CD14-positive monocyte (primary cell): ENCODE measurements around the gene CDH4. TPM values are rescaled to one million over a fixed set of nuclear protein-coding genes. Genes with fewer than 3 reads are reported as not detected.

Source experiments
- DNase-seq, 3 donors: peaks; one replicate each; pipeline ENCODE4 v3.0.0-alpha.2; 2011 to 2022
- H2AFZ ChIP-seq: 2 replicates; pipeline ENCODE4 v1.6.0; 2012; ENCODE audit warnings: mild to moderate bottlenecking, low read depth, low read length, inconsistent platforms; ENCODE audit not compliant: insufficient read depth, poor library complexity, severe bottlenecking
- H3K27ac ChIP-seq, 2 donors: 1 replicate in 1 of 2; 2 replicates in 1 of 2; pipeline ENCODE4 v1.5.1; 2012 to 2013; ENCODE audit warnings: low read length in 2 of 2, control low read depth in 1 of 2, inconsistent platforms in 1 of 2, low read depth in 1 of 2, mild to moderate bottlenecking in 1 of 2
- H3K27me3 ChIP-seq, 2 donors: one replicate each; pipeline versions ENCODE4 v1.6.0 to v1.6.1; 2011 to 2013; ENCODE audit warnings: low read length in 2 of 2; ENCODE audit not compliant: control insufficient read depth in 2 of 2, insufficient read depth in 2 of 2
- H3K36me3 ChIP-seq, 2 donors: replicated peaks in 1 of 2; 1 replicate in 1 of 2; 2 replicates in 1 of 2; pipeline versions ENCODE4 v1.5.1 to v1.6.1; 2012 to 2013; ENCODE audit warnings: low read length in 2 of 2, control low read depth in 1 of 2, inconsistent platforms in 1 of 2, mild to moderate bottlenecking in 1 of 2; ENCODE audit not compliant: insufficient read depth in 2 of 2, control insufficient read depth in 1 of 2
- H3K4me1 ChIP-seq, 2 donors: 1 replicate in 1 of 2; 2 replicates in 1 of 2; pipeline versions ENCODE4 v1.5.1 to v1.6.1; 2012 to 2013; ENCODE audit warnings: low read length in 2 of 2, control low read depth in 1 of 2, inconsistent platforms in 1 of 2, mild to moderate bottlenecking in 1 of 2, moderate library complexity in 1 of 2; ENCODE audit not compliant: insufficient read depth in 2 of 2, control insufficient read depth in 1 of 2
- H3K4me2 ChIP-seq: replicated peaks from 2 replicates; pipeline ENCODE3; 2012; ENCODE audit warnings: low read length, moderate library complexity, mild to moderate bottlenecking; ENCODE audit not compliant: poor library complexity, severe bottlenecking; ENCODE audit errors: extremely low read depth
- H3K4me3 ChIP-seq, 3 experiments: fragments of 200-600 bp in 1 of 3; sonication (generic) in 1 of 3; replicated peaks in 1 of 3; 1 replicate in 2 of 3; 2 replicates in 1 of 3; pipeline ENCODE4 v1.5.1; 2011 to 2013; ENCODE audit warnings: low read length in 3 of 3, mild to moderate bottlenecking in 3 of 3, control low read depth in 2 of 3, low read depth in 2 of 3, inconsistent platforms in 1 of 3, moderate library complexity in 1 of 3
- H3K79me2 ChIP-seq: 2 replicates; pipeline ENCODE4 v1.6.0; 2012; ENCODE audit warnings: mild to moderate bottlenecking, control low read depth, inconsistent platforms, low read length, moderate library complexity; ENCODE audit not compliant: insufficient read depth
- H3K9ac ChIP-seq: 2 replicates; pipeline ENCODE4 v1.6.0; 2017; ENCODE audit warnings: low read length, mild to moderate bottlenecking; ENCODE audit not compliant: insufficient read depth, poor library complexity, severe bottlenecking
- H3K9me3 ChIP-seq, 2 donors: replicated peaks in 1 of 2; 1 replicate in 1 of 2; 2 replicates in 1 of 2; pipeline versions ENCODE4 v1.5.1 to v1.6.1; 2012 to 2013; ENCODE audit warnings: low read length in 2 of 2, control low read depth in 1 of 2; ENCODE audit not compliant: control insufficient read depth in 1 of 2, insufficient read depth in 1 of 2
- H4K20me1 ChIP-seq: 2 replicates; pipeline ENCODE4 v1.6.0; 2012; ENCODE audit warnings: mild to moderate bottlenecking, low read length, control low read depth, moderate library complexity; ENCODE audit not compliant: insufficient read depth
- H3K27ac Mint-ChIP-seq, 7 donors: one replicate each; pipeline ENCODE4 v1.8.0; 2020; ENCODE audit warnings: mild to moderate bottlenecking in 7 of 7, mixed read lengths in 7 of 7, moderate library complexity in 6 of 7, inconsistent platforms in 2 of 7
- H3K27me3 Mint-ChIP-seq, 3 donors: one replicate each; pipeline ENCODE4 v1.8.0; 2021 to 2022; ENCODE audit warnings: low read depth in 3 of 3, mild to moderate bottlenecking in 3 of 3, mixed read lengths in 3 of 3, moderate library complexity in 3 of 3, inconsistent platforms in 1 of 3
- H3K36me3 Mint-ChIP-seq, 2 donors: one replicate each; pipeline ENCODE4 v1.8.0; 2020; ENCODE audit warnings: mixed read lengths in 2 of 2, inconsistent platforms in 1 of 2, mild to moderate bottlenecking in 1 of 2
- H3K4me1 Mint-ChIP-seq: one replicate; pipeline ENCODE4 v1.8.0; 2020; ENCODE audit warnings: mild to moderate bottlenecking, mixed read lengths
- H3K4me3 Mint-ChIP-seq, 2 donors: one replicate each; pipeline ENCODE4 v1.8.0; 2020; ENCODE audit warnings: mild to moderate bottlenecking in 2 of 2, mixed read lengths in 2 of 2, moderate library complexity in 1 of 2
- H3K9me3 Mint-ChIP-seq, 7 donors: one replicate each; pipeline ENCODE4 v1.8.0; 2020 to 2022; ENCODE audit warnings: mixed read lengths in 7 of 7, mild to moderate bottlenecking in 6 of 7, moderate library complexity in 6 of 7, inconsistent platforms in 2 of 7
- WGBS: methylation state at CpG from one replicate; pipeline ENCODE4 v1.1.5; 2013; ENCODE audit warnings: missing lambda C conversion rate; ENCODE audit not compliant: insufficient coverage; 5-methylcytosine and 5-hydroxymethylcytosine counted together
- intact Hi-C, 2 donors: fragments of 100-400 bp; cut with micrococcal nuclease; formaldehyde crosslinking; loops; one replicate each; pipeline versions ENCODE4 v1.15.0 to v1.15.1; 2023
- polyA plus RNA-seq, 3 donors: library from polyadenylated mRNA; depleted of rRNA in 1 of 3; unstranded in 2 of 3; stranded (reverse) in 1 of 3; fragments of 300-500 nt in 2 of 3; fragments of >200 nt in 1 of 3; fragmentation: Illumina TruSeq in 2 of 3; gene quantifications; 1 replicate in 2 of 3; 2 replicates in 1 of 3; pipeline ENCODE4 v1.2.3, GENCODE V29; 2012 to 2021
- TF ChIP-seq, protein P1 (sequence below): fragments of 200-600 bp; IDR thresholded peaks from one replicate; pipeline ENCODE4 v1.8.0; 2022; ENCODE audit warnings: antibody characterized with exemption, mild to moderate bottlenecking

CDH4 gene
- polyA plus RNA-seq, 3 donors, result not detected

DNA sequence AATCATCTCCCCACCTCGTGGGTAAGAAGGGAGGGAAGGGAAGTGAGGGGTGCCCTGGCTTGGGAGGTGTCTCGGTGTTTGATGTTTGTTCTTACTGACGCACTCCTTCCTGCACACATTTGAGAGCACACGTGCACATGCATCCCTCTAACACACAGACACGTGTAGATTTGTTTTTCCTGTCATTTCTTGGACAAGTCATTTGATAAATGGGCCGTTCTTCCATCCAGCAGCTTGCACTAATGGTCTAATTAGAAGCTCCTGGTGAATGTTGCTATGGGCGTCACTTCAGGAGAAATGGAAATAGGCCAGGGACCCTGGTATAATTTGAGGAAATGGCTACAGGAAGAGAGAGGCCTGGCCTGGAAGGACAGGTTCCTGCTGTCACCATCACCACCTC lies 352.5 kb downstream of the CDH4 start:
- no peak overlapping the region for H2AFZ ChIP-seq
- no peaks in the 10 kb centered on the region for H4K20me1 ChIP-seq
- H3K4me1 ChIP-seq, result no peaks in the 10 kb centered on the region
- no peak for DNase-seq
- no peak overlapping the region for H3K27ac ChIP-seq
- TF ChIP-seq, protein P1, sequence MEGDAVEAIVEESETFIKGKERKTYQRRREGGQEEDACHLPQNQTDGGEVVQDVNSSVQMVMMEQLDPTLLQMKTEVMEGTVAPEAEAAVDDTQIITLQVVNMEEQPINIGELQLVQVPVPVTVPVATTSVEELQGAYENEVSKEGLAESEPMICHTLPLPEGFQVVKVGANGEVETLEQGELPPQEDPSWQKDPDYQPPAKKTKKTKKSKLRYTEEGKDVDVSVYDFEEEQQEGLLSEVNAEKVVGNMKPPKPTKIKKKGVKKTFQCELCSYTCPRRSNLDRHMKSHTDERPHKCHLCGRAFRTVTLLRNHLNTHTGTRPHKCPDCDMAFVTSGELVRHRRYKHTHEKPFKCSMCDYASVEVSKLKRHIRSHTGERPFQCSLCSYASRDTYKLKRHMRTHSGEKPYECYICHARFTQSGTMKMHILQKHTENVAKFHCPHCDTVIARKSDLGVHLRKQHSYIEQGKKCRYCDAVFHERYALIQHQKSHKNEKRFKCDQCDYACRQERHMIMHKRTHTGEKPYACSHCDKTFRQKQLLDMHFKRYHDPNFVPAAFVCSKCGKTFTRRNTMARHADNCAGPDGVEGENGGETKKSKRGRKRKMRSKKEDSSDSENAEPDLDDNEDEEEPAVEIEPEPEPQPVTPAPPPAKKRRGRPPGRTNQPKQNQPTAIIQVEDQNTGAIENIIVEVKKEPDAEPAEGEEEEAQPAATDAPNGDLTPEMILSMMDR, result no peak
- H3K9me3 ChIP-seq, result peaks cover 51 to 96% of the 10 kb centered on the region in 2 donors
- Mint-ChIP-seq H3K9me3 (peaks cover 22 to 78% (median 57%) of the 10 kb centered on the region in 7 donors), H3K4me3 (no peak overlapping the region), H3K36me3 (no peaks in the 10 kb centered on the region), H3K27me3 (no peaks in the 10 kb centered on the region), H3K27ac (peak overlapping the region in 1 of 7 donors; percentile 55), H3K4me1 (no peaks in the 10 kb centered on the region)
- intact Hi-C loops, result no loop called here
- H3K79me2 ChIP-seq, result no peaks in the 10 kb centered on the region
- no peak overlapping the region for H3K4me2 ChIP-seq
- no peak overlapping the region for H3K4me3 ChIP-seq
- H3K36me3 ChIP-seq, result no peaks in the 10 kb centered on the region
- WGBS, result 74% methylated on average over 2 of the region's 7 CpGs
- H3K9ac ChIP-seq, result no peak overlapping the region
- H3K27me3 ChIP-seq, result no peaks in the 10 kb centered on the region

- no peaks in the 10 kb centered on the region for H3K4me1 ChIP-seq
- DNase-seq, result no peak
- intact Hi-C loops, result no loop called here
- Mint-ChIP-seq H3K4me3 (no peak overlapping the region), H3K27me3 (no peaks in the 10 kb centered on the region), H3K4me1 (no peaks in the 10 kb centered on the region), H3K9me3 (peaks cover 24 to 74% (median 56%) of the 10 kb centered on the region in 7 donors), H3K36me3 (no peaks in the 10 kb centered on the region), H3K27ac (peak overlapping the region in 1 of 7 donors; percentile 25)
- no peaks in the 10 kb centered on the region for H3K36me3 ChIP-seq
- H3K27ac ChIP-seq, result no peak overlapping the region
- no peak overlapping the region for H3K4me2 ChIP-seq
- no peak overlapping the region for H2AFZ ChIP-seq
- no peaks in the 10 kb centered on the region for H3K79me2 ChIP-seq
- H3K4me3 ChIP-seq, result no peak overlapping the region
- TF ChIP-seq, protein P1, result no peak
- no peaks in the 10 kb centered on the region for H4K20me1 ChIP-seq
- H3K9ac ChIP-seq, result no peak overlapping the region
- peaks cover 48 to 94% of the 10 kb centered on the region in 2 donors for H3K9me3 ChIP-seq
- H3K27me3 ChIP-seq, result no peaks in the 10 kb centered on the region
These were observed 353.2 kb downstream of the CDH4 start for GRCh38 chr20:61605283-61605682.
